SJCRH30 (cell line): Measurements from ENCODE around the gene CIDEA. TPM values are rescaled to one million over a fixed set of nuclear protein-coding genes. Genes with fewer than 3 reads are reported as not detected.

Experiments used
- DNase-seq, 2 experiments: peaks; one replicate each; pipeline ENCODE4 v3.0.0-alpha.2; 2015 to 2020
- H3K27ac ChIP-seq: fragments of 250-450 bp; sonication (Bioruptor Pico); 2 replicates; pipeline ENCODE4 v1.5.1; 2020; ENCODE audit warnings: mild to moderate bottlenecking, moderate library complexity
- H3K27me3 ChIP-seq: fragments of 250-450 bp; sonication (Bioruptor Pico); 2 replicates; pipeline ENCODE4 v1.5.1; 2020; ENCODE audit warnings: mild to moderate bottlenecking, moderate library complexity
- H3K36me3 ChIP-seq: fragments of 250-450 bp; sonication (Bioruptor Pico); 2 replicates; pipeline ENCODE4 v1.5.1; 2020; ENCODE audit warnings: mild to moderate bottlenecking, moderate library complexity
- H3K4me1 ChIP-seq: fragments of 250-450 bp; sonication (Bioruptor Pico); 2 replicates; pipeline ENCODE4 v1.5.1; 2020; ENCODE audit warnings: mild to moderate bottlenecking, moderate library complexity
- H3K4me3 ChIP-seq: fragments of 250-450 bp; sonication (Bioruptor Pico); 2 replicates; pipeline ENCODE4 v1.5.1; 2020; ENCODE audit warnings: mild to moderate bottlenecking, moderate library complexity
- H3K9me3 ChIP-seq: fragments of 250-450 bp; sonication (Bioruptor Pico); replicated peaks from 2 replicates; pipeline ENCODE4 v1.5.1; 2020; ENCODE audit warnings: mild to moderate bottlenecking, moderate library complexity
- total RNA-seq: library from RNA; depleted of rRNA; stranded (reverse); fragments of >200 nt; shearing (Covaris generic); gene quantifications from 2 replicates; pipeline ENCODE4 v1.2.3, GENCODE V29; 2014

Gene CIDEA
- total RNA-seq, 1 experiment from 2014 or later = not detected

DNA sequence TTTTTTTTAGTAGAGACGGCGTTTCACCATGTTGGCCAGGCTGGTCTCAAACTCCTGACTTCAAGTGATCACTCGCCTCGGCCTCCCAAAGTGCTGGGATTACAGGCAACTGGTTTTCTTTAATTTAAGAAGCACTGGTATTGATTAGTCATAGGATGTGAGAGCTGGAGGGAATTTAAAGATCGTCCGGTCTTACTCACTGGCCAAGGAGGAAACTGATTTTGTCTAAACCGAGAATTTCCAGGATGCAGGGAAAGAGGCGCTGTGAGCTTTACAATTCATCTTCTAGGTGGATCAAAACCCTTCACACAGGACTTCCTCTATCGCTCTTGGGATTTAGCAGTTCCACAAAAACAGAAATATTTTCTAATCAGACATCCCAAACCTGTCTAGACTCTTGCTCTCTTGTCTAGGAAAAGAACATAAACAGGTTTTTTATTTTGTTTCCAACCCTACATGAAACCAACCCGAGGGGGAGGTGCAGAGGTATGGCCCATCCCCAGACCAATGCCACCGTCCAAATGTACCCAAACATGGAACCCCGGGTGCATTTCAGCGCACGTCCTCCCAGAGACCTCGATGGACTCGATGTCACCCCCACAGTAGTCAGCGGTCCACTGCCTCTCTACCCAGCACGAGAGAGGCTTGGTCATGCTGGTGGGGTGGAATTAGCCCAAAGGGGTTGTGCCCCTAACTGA, 41.4 kb downstream of the CIDEA start:
- no peaks in the 10 kb centered on the region for H3K9me3 ChIP-seq
- H3K36me3 ChIP-seq = no peaks in the 10 kb centered on the region
- no peak for DNase-seq
- H3K27ac ChIP-seq = no peak overlapping the region
- peaks cover 4% of the 10 kb centered on the region; the same call in 1 of the 2 replicates for H3K4me1 ChIP-seq
- no peaks in the 10 kb centered on the region for H3K27me3 ChIP-seq
- no peak overlapping the region for H3K4me3 ChIP-seq

DNA sequence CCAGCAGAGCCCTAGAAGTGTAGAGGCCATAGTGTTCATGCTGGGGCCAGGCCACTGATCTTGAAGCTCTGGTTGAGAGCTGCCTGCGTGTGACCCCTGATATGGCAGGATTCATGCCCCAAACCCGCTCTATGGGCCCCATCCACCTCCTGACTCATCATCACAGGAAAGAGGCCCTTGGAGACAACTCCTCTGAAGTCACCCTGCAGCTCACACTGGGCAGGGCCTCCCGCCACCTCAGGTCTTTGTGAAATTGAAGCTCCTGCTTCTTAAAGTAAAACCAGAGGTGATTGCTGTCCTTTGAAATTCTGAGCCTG, 41.9 kb downstream of the CIDEA start:
- no peak for DNase-seq
- H3K27ac ChIP-seq = no peak overlapping the region
- H3K9me3 ChIP-seq = no peaks in the 10 kb centered on the region
- H3K27me3 ChIP-seq = no peaks in the 10 kb centered on the region
- peaks cover 4% of the 10 kb centered on the region; the same call in 1 of the 2 replicates for H3K4me1 ChIP-seq
- H3K36me3 ChIP-seq = no peaks in the 10 kb centered on the region
- no peak overlapping the region for H3K4me3 ChIP-seq

- Histone ChIP-seq H3K27ac (no peak overlapping the region), H3K36me3 (no peaks in the 10 kb centered on the region), H3K4me3 (no peak overlapping the region), H3K9me3 (no peaks in the 10 kb centered on the region), H3K4me1 (peaks cover 4% of the 10 kb centered on the region; the same call in 1 of the 2 replicates), H3K27me3 (no peaks in the 10 kb centered on the region)
- DNase-seq = peak in 1 of 2 experiments; percentile 20
Observed at GRCh38 chr18:12296457-12296856, 42.3 kb downstream of the CIDEA start.

GRCh38 chr18:12299862-12300261, 45.7 kb downstream of the CIDEA start:
- DNase-seq = no peak
- H3K27me3 ChIP-seq = no peaks in the 10 kb centered on the region
- no peaks in the 10 kb centered on the region for H3K9me3 ChIP-seq
- peaks cover 4% of the 10 kb centered on the region; the same call in 1 of the 2 replicates for H3K4me1 ChIP-seq
- no peak overlapping the region for H3K27ac ChIP-seq
- H3K36me3 ChIP-seq = no peaks in the 10 kb centered on the region
- H3K4me3 ChIP-seq = no peak overlapping the region

- Histone ChIP-seq H3K4me3 (no peak overlapping the region), H3K27ac (no peak overlapping the region), H3K36me3 (no peaks in the 10 kb centered on the region), H3K9me3 (no peaks in the 10 kb centered on the region), H3K4me1 (no peaks in the 10 kb centered on the region; the same call in 1 of the 2 replicates), H3K27me3 (no peaks in the 10 kb centered on the region)
- DNase-seq = no peak
Observed at GRCh38 chr18:12301263-12302005, 47.3 kb downstream of the CIDEA start.

DNA sequence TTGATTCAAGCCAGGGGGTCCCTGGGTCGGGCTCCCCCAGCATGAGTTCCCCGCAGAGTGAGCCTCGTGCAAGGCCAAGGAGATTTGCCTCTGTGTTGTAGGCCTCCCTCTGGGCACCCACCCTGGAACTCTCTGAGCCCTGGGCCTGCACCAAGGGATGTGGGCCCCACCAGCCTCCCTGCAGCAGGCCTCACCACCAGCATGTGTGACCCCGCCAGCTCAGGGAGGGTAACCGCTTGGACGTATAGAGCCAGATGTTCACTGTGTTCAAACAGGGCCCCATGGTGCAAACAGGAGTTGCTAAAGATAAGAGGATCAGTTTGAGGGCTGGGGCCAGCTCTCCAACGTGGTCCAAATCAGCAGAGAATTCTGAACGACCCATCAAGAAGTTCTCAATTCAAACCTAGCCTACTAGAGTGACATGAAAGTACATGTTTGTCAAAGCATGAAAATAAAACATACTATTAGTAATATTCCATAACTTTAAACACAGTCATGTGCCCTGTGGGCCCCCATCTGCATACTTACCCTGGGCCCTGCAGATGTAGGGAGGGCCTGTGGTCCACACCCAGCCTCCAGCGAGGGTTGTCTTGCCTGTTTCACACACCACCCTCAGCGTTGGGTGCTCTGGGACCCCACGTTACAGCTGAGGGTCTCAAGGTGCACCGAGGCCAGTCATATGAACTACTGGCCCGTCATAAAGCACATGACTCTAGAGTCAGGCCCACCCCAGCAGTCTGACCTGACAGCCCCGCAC, 48.4 kb downstream of the CIDEA start:
- H3K9me3 ChIP-seq = no peaks in the 10 kb centered on the region
- no peak overlapping the region for H3K27ac ChIP-seq
- no peaks in the 10 kb centered on the region for H3K27me3 ChIP-seq
- no peak for DNase-seq
- H3K36me3 ChIP-seq = no peaks in the 10 kb centered on the region
- H3K4me1 ChIP-seq = no peaks in the 10 kb centered on the region
- H3K4me3 ChIP-seq = no peak overlapping the region

DNA sequence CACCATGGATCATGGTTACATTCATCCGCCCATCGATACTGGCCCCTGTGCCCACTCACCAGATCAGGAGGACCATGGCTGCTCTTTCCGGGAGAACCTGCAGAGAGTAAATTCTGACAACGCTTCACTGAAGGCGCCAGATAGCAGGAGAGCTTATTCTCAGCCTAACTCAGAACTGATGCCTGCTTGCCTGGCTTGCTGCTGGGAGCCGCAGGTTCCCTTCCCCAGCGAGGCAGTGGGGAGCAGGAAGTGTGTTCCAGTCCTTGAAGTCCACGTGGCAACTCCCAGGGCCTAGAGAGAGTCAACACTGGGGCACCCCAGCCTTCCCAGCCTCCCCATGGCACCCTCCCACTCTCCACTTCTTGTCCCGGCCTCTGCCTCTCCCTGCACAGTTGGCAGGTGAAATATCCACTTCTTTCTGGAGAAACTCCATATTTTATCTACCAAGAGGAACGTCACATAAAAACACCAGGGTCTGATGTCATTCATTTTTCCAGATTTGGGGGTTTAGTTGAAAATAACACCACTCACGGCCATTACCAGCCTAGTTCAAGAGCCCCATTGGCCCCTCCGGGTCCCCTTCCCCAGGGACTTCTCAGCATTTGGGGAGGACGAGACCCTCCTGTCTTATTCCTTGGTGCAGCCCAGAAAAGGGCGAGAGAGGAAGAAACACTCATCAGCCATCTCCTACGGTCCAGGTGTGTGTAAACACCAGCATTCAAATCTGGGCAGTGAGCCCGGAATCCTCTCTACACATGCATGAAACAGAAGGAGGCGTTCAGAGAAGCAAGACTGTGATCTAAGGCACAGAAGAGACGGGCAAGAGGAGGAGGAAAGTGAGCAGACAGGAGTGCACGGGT, 50.4 kb downstream of the CIDEA start:
- no peak overlapping the region for H3K4me3 ChIP-seq
- no peaks in the 10 kb centered on the region for H3K9me3 ChIP-seq
- no peaks in the 10 kb centered on the region for H3K27me3 ChIP-seq
- no peaks in the 10 kb centered on the region for H3K4me1 ChIP-seq
- H3K27ac ChIP-seq = no peak overlapping the region
- no peak for DNase-seq
- peaks cover under 1% of the 10 kb centered on the region; the same call in 1 of the 2 replicates for H3K36me3 ChIP-seq

DNA sequence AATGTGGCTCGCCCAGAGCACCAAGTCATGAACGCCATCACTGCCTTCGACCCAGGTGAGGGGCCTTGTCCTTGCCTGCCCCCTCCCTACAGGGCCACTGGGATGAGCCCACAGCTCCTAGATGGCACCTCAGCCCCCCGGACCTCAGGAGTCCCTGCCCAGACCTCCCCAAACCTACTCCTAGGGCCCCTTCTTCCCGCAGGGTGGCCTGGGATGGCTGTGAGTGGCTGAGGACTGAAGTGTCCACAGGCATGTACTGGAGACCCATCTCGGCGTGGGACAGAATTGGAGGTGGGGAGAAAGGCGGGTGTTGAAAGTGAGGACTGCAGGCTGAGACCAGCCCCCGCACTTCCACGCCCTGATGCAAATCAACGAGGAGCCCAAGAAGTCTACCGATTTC, 51.0 kb downstream of the CIDEA start:
- no peak for DNase-seq
- no peaks in the 10 kb centered on the region for H3K4me1 ChIP-seq

DNA sequence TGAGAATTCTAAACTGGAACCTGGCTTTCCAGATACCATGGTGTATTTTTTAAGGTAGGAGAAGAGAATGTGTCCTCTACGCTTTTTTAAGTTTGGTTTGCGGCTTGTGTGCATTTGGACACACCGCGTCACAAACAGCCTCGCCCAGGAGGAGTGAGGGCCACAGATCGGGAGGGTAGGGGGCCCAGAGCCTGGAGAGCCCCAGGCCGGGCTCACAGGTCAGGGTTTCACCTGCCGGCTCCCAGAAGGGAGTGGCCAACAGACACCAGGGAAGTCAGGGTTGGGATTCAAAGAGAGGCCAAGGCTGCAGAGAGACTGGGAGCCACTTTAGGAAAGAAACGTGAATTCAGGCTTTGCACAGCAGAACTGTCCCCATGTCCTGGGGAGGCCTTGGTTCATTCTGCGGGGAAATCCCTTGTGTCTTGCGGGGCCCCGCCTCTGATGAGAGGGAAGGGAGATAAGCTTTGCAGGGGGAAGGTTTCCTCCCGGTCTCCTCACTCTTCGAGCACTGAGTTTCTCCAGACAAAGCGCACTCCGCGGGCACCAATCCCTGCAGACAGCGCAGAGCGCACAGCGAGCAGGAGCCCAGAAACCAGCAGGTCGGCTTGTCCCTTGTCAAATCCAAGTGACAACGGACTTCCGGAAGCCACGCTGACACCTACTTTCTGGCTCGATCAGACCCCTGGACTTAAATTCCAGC, 51.9 kb downstream of the CIDEA start:
- DNase-seq = no peak
- Histone ChIP-seq H3K27me3 (no peaks in the 10 kb centered on the region), H3K4me1 (no peaks in the 10 kb centered on the region), H3K36me3 (peaks cover 9% of the 10 kb centered on the region), H3K9me3 (no peaks in the 10 kb centered on the region), H3K27ac (no peak overlapping the region), H3K4me3 (no peak overlapping the region)

More for the DNA sequence above, 51.0 kb downstream of the CIDEA start:
- H3K27me3 ChIP-seq = no peaks in the 10 kb centered on the region
- H3K27ac ChIP-seq = no peak overlapping the region
- no peak overlapping the region for H3K4me3 ChIP-seq
- H3K36me3 ChIP-seq = peaks cover 4% of the 10 kb centered on the region
- H3K9me3 ChIP-seq = no peaks in the 10 kb centered on the region

- no peaks in the 10 kb centered on the region for H3K27me3 ChIP-seq
- no peaks in the 10 kb centered on the region for H3K9me3 ChIP-seq
- no peak overlapping the region for H3K27ac ChIP-seq
- H3K36me3 ChIP-seq = peaks cover 18% of the 10 kb centered on the region
- no peaks in the 10 kb centered on the region for H3K4me1 ChIP-seq
- no peak overlapping the region for H3K4me3 ChIP-seq
- DNase-seq = no peak
Observed at GRCh38 chr18:12306752-12307700, 52.9 kb downstream of the CIDEA start.

- H3K27me3 ChIP-seq = no peaks in the 10 kb centered on the region
- H3K27ac ChIP-seq = peak within 1 kb of the TSS; percentile 67
- DNase-seq = peak; percentile 55 to 61
- H3K4me3 ChIP-seq = peak within 1 kb of the TSS; percentile 75
- no peaks in the 10 kb centered on the region for H3K9me3 ChIP-seq
- peaks cover 24% of the 10 kb centered on the region for H3K36me3 ChIP-seq
- H3K4me1 ChIP-seq = no peaks in the 10 kb centered on the region
Observed at GRCh38 chr18:12307701-12308385, 53.7 kb downstream of the CIDEA start, which contains the start of gene TUBB6. Gene TUBB6, plus strand, starts transcription at chr18:12308241. Its CDS starts 52 bp downstream, at chr18:12308293.

DNA sequence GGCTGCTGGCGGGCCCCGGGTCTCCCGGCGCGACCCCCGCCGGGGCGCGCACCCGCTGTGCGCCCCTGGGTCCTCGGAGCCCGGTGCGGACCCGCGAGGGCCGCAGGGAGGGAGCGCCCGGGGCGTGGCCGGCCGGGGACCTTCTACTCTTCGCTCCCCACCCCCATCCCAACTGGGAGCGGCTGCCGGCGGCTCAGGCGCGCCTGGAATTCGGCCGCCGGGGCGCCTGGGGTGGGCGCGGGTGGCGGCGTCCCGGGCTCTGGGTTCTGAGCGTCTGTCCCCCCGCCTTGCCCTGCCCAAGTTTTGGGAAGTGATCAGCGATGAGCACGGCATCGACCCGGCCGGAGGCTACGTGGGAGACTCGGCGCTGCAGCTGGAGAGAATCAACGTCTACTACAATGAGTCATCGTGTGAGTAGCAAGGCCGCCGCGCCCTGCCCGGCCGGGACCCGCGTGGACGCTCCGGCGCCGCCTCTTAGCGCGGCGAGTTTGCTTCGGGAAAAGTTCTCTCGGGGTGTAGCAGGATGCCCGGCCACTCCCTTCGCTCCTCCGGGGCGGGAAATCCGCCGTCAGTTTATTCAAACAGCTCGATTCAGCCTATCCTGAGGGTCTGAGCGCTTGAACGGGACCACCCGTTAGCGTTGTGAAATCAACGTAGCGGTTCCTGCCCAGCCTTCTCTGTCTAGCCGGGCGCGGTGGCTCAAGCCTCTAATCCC, 54.4 kb downstream of the CIDEA start:
- Histone ChIP-seq H3K9me3 (no peaks in the 10 kb centered on the region), H3K4me3 (peak overlapping the region; percentile 75), H3K27me3 (no peaks in the 10 kb centered on the region), H3K36me3 (peaks cover 31% of the 10 kb centered on the region), H3K27ac (peak overlapping the region; percentile 67), H3K4me1 (no peaks in the 10 kb centered on the region)
- DNase-seq = peak; percentile 66
